Fibroblast of lung (primary cell): ENCODE data around the gene KIF17.

Experiments
- CTCF ChIP-seq, 2 donors: IDR thresholded peaks in 1 of 2; conservative IDR thresholded peaks in 1 of 2; 1 replicate in 1 of 2; 2 replicates in 1 of 2; pipeline ENCODE4 v1.5.1; 2011 to 2012; ENCODE audit warnings: low read length in 2 of 2, control low read depth in 1 of 2, inconsistent platforms in 1 of 2, low read depth in 1 of 2, mild to moderate bottlenecking in 1 of 2
- EZH2 ChIP-seq: IDR thresholded peaks from 2 replicates; pipeline ENCODE4 v1.5.1; 2012; ENCODE audit warnings: low read length, control low read depth, mild to moderate bottlenecking; ENCODE audit errors: missing control alignments

GRCh38 chr1:20648946-20649345 is 68.9 kb downstream of the KIF17 start:
- TF ChIP-seq CTCF (conservative IDR thresholded peaks at IDR 0.05 in 1 of 2, IDR thresholded peaks at IDR 0.05 in 1 of 2; ENCODE audit: low read depth in 1 of 2, low read length in 2 of 2) (no peak), EZH2 (no peak)
